Pancreas (tissue), 10 donors: ENCODE data around the gene CLASP1. TPM values are rescaled to one million over a fixed set of nuclear protein-coding genes. Genes with fewer than 3 reads are reported as not detected.

ENCODE experiments used
- ATAC-seq, 4 donors: fragments of 200-7000 bp; cut with Tn5 transposase; one replicate each; pipeline versions ENCODE4 v1.8.0 to v1.9.1; 2020; ENCODE audit warnings: mild to moderate bottlenecking in 4 of 4, moderate library complexity in 4 of 4
- DNase-seq, 6 donors: peaks; one replicate each; pipeline ENCODE4 v3.0.0-alpha.2; 2020
- FAIRE-seq: peaks from 2 replicates; lab custom pipeline; 2012; peaks lifted over from hg19 to GRCh38; lab: Jason Lieb, UNC
- H3K27ac ChIP-seq, 4 donors: fragments of 200-600 bp; sonication (generic); 1 replicate in 3 of 4; 2 replicates in 1 of 4; pipeline versions ENCODE4 v1.5.0 to v1.8.0; 2020
- H3K27me3 ChIP-seq, 4 donors: fragments of 200-600 bp; one replicate each; pipeline ENCODE4 v1.8.0; 2021
- H3K36me3 ChIP-seq, 3 donors: fragments of 200-600 bp; sonication (generic) in 1 of 3; one replicate each; pipeline versions ENCODE4 v1.5.0 to v1.8.0; 2020 to 2021
- H3K4me1 ChIP-seq, 3 donors: fragments of 200-600 bp; one replicate each; pipeline ENCODE4 v1.8.0; 2021
- H3K4me3 ChIP-seq, 4 donors: fragments of 200-600 bp; sonication (generic) in 2 of 4; one replicate each; pipeline versions ENCODE4 v1.5.0 to v1.8.0; 2020 to 2021
- H3K9me3 ChIP-seq, 4 donors: fragments of 200-600 bp; one replicate each; pipeline ENCODE4 v1.8.0; 2021
- CTCF ChIP-seq, 4 donors: fragments of 200-600 bp; sonication (generic) in 3 of 4; IDR thresholded peaks; one replicate each; pipeline versions ENCODE4 v1.5.0 to v1.8.0; 2021; ENCODE audit warnings: antibody characterized with exemption in 4 of 4
- WGBS, 2 donors: extraction: QIAGEN DNeasy Blood & Tissue Kit; methylation state at CpG; one replicate each; pipeline ENCODE4 v1.1.7; 2013; 5-methylcytosine and 5-hydroxymethylcytosine counted together
- intact Hi-C, 3 donors: fragments of 100-400 bp; cut with DNase I; formaldehyde crosslinking; loops; one replicate each; pipeline versions ENCODE4 v1.11.1 to v1.14.2; 2022
- polyA plus RNA-seq, 2 donors: library from polyadenylated mRNA; stranded (reverse); fragments of 200-250 nt; gene quantifications; one replicate each; pipeline ENCODE4 v1.2.3, GENCODE V29; 2013
- total RNA-seq, 6 donors: library from RNA; stranded (reverse); fragmentation: NEBNext Ultra II Directional in 4 of 6; extraction: Animal tissue kit (Norgen Biotek cat#: 25700) in 4 of 6; gene quantifications; one replicate each; pipeline versions ENCODE4 v1.2.1 to v1.2.4, GENCODE V29; 2021 to 2023
- donor health status: healthy with polysubstance abuse.
- donor health status: DM: no; HTN: no; CAD: no; lungs with moderate emphysema.
- donor health status: DM: no; HTN: no; CAD: no.
- donor health status: control.
- donor health status: control.
- donor health status: Bipolar disorder and iron deficiency.
- donor health status: DM: yes; HTN: yes; CAD: no.
- donor health status: DM: no; HTN: no; CAD: no.
- donor health status: DM: no; HTN: no; CAD: no.
- donor health status: DM: yes; HTN: yes; CAD: no.

CLASP1 gene
- total and polyA plus RNA-seq, 8 donors, result 8.9 to 34.5 (median 21.3) TPM

GRCh38 chr2:121608367-121608766, 40.9 kb downstream of the CLASP1 start:
- intact Hi-C loops, result no loop called here
- 90 to 91% methylated on average over 4 of the region's 4 CpGs for WGBS, 2 donors

DNA sequence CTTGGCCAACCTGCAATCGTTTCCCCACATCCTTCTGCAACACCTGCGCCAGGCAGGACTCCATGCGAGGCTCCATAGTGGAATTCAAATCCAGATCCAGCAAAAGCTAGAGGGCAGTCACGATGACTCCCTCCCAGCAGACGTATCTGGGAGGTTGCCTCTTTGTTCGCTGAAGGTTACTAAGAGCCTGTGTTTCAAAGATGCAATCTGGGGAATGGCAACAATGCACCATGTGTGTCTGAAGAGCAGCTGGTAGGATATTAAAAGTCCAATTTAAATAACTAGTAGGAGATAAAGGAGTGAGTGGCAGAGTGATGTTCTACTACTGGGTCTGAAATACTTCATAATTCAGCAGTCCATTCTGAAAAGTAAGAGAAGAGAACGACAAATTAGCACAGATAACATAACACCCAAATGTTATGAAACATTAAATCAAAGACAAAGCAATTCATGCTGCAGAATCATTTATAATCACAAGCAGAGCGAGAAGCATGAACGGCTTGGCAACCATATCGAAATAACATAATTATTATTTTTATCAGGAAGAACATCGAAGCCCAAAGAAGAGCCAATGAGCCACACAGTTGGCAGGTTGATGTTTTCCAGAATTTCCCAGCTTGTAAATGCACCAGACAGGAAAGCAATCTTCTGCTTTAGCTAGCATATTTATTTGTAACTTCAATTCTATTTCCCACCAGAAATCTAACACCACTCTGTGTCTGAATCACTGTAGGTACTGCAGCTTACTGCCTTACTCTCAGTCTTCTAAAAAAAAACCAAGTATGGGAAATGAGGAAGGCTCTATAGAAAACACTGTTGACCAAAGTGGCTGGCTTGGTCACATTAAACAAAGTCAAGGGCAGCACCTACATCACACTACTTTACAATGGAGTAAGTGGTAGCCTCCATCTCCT, 43.2 kb downstream of the CLASP1 start:
- Histone ChIP-seq H3K4me3 (no peak overlapping the region), H3K4me1 (peaks cover 0 to 11% (median 0%) of the 10 kb centered on the region in 3 donors), H3K27ac (no peak overlapping the region), H3K36me3 (no peaks in the 10 kb centered on the region), H3K27me3 (no peaks in the 10 kb centered on the region), H3K9me3 (no peaks in the 10 kb centered on the region)
- FAIRE-seq (no peak), ATAC-seq (peak in 1 of 4 donors; percentile 39), DNase-seq (no peak)
- TF ChIP-seq CTCF (IDR thresholded peaks at IDR 0.05), result no peak
- 57 to 59% methylated on average over 11 of the region's 11 CpGs for WGBS, 2 donors
- intact Hi-C loops, result no loop called here

More at GRCh38 chr2:121608367-121608766, 40.9 kb downstream of the CLASP1 start:
- no peak for FAIRE-seq
- Histone ChIP-seq H3K27ac (no peak overlapping the region), H3K4me1 (peaks cover 0 to 11% (median 0%) of the 10 kb centered on the region in 3 donors), H3K27me3 (no peaks in the 10 kb centered on the region), H3K36me3 (no peaks in the 10 kb centered on the region), H3K9me3 (no peaks in the 10 kb centered on the region), H3K4me3 (no peak overlapping the region)
- no peak for ATAC-seq
- DNase-seq, result no peak
- no peak for TF ChIP-seq CTCF (IDR thresholded peaks at IDR 0.05)

DNA sequence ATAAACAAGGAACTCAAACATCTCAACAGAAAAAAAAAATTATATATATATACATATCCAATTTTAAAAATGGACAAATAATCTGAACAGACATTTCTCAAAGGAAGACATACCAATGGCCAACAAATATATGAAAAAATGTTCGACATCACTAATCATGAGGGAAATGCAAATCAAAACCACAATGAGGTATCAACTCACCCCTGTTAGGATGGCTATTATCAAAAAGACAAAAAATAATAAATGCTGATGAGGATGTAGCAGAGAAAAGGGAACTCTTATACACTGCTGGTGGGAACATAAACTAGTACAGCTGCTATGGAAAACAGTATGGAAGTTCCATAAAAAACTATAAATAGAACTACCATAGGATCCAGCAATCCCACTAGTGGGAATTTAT, 46.1 kb downstream of the CLASP1 start:
- no peak for DNase-seq
- Histone ChIP-seq H3K27me3 (no peaks in the 10 kb centered on the region), H3K9me3 (no peaks in the 10 kb centered on the region), H3K27ac (no peak overlapping the region), H3K4me3 (no peak overlapping the region), H3K36me3 (no peaks in the 10 kb centered on the region), H3K4me1 (peaks cover 8 to 17% (median 8%) of the 10 kb centered on the region in 3 donors)
- WGBS, 2 donors, result 98 to 100% methylated on average over 1 of the region's 1 CpG
- no peak for TF ChIP-seq CTCF (IDR thresholded peaks at IDR 0.05)
- no peak for ATAC-seq
- peak; percentile 13 for FAIRE-seq
- intact Hi-C loops, result loop anchor here in 1 of 3 donors (5.0 kb wide), 1 partner anchor 34 kb away; no protein-coding TSS in a partner anchor

DNA sequence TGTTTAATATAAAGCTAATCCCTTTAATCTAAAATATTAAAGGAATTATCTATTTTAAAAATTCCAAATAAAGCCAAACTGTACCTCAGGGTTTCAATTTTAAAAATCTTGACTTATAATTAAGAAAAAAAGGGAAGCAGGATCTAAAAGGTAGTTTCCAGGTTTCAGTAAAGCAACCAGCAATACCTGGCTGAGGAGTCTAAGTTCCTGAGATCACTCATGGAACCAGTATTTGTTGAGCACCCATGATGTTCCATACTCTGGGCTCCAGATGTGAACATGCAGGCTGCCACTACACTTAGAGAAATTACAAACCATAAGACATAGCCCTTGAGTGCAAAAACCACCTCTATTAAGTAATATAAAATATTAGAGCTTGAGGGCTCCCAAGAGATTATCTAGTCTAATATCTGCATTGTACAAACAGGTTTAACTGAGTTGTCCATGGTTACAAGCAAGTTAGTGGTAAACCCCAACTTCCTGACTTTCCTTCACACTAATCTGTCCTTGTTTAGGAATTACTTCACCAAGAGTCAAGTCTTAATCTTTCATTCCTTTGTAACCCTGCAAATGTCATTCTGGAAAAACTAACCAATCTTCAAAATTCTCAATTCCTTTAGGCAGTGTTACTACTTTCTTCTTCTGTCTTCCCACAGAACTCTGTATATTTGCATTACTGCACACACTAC, 49.2 kb downstream of the CLASP1 start:
- TF ChIP-seq CTCF (IDR thresholded peaks at IDR 0.05), result no peak
- ATAC-seq (no peak), DNase-seq (no peak), FAIRE-seq (no peak)
- no peak overlapping the region for H3K27ac ChIP-seq
- H3K27me3 ChIP-seq, result no peaks in the 10 kb centered on the region
- H3K9me3 ChIP-seq, result no peaks in the 10 kb centered on the region
- no peaks in the 10 kb centered on the region for H3K36me3 ChIP-seq
- peaks cover 32 to 38% (median 36%) of the 10 kb centered on the region in 3 donors for H3K4me1 ChIP-seq
- intact Hi-C loops, result loop anchor here in 1 of 3 donors (5.0 kb wide), 1 partner anchor 37 kb away; no protein-coding TSS in a partner anchor
- no peak overlapping the region for H3K4me3 ChIP-seq
